Neural cell (in vitro differentiated cells): ENCODE measurements around the gene PIANP.

Source experiments
- EP300 ChIP-seq: fragments of 450-650 bp; conservative IDR thresholded peaks from 2 replicates; pipeline ENCODE4 v1.6.1; 2014; ENCODE audit warnings: antibody characterized with exemption, mild to moderate bottlenecking, moderate library complexity; ENCODE audit not compliant: poor library complexity, severe bottlenecking
- EZH2 ChIP-seq: fragments of 200-600, 300-800 bp; shearing (Covaris generic), sonication (generic); IDR thresholded peaks from 2 replicates; pipeline ENCODE4 v1.6.1; 2014; ENCODE audit warnings: antibody characterized with exemption, low read length, borderline replicate concordance, mild to moderate bottlenecking; ENCODE audit not compliant: insufficient read depth, poor library complexity, severe bottlenecking
- MXI1 ChIP-seq: fragments of 450-650 bp; conservative IDR thresholded peaks from 2 replicates; pipeline ENCODE4 v1.6.1; 2014; ENCODE audit warnings: antibody characterized with exemption, mild to moderate bottlenecking; ENCODE audit not compliant: poor library complexity, severe bottlenecking
- POLR2AphosphoS5 ChIP-seq: IDR thresholded peaks from 2 replicates; pipeline ENCODE4 v1.6.1; 2012
- RAD21 ChIP-seq: fragments of 450-650 bp; conservative IDR thresholded peaks from 2 replicates; pipeline ENCODE4 v1.6.1; 2014; ENCODE audit warnings: antibody characterized with exemption, mild to moderate bottlenecking, moderate library complexity
- TAF1 ChIP-seq: IDR thresholded peaks from 2 replicates; pipeline ENCODE4 v1.6.1; 2012; ENCODE audit warnings: low read depth
- TF ChIP-seq, protein P1 (sequence below): fragments of 450-650 bp; IDR thresholded peaks from 2 replicates; pipeline ENCODE4 v1.5.1; 2014; ENCODE audit warnings: antibody characterized with exemption, mild to moderate bottlenecking, moderate library complexity; ENCODE audit not compliant: poor library complexity, severe bottlenecking

DNA sequence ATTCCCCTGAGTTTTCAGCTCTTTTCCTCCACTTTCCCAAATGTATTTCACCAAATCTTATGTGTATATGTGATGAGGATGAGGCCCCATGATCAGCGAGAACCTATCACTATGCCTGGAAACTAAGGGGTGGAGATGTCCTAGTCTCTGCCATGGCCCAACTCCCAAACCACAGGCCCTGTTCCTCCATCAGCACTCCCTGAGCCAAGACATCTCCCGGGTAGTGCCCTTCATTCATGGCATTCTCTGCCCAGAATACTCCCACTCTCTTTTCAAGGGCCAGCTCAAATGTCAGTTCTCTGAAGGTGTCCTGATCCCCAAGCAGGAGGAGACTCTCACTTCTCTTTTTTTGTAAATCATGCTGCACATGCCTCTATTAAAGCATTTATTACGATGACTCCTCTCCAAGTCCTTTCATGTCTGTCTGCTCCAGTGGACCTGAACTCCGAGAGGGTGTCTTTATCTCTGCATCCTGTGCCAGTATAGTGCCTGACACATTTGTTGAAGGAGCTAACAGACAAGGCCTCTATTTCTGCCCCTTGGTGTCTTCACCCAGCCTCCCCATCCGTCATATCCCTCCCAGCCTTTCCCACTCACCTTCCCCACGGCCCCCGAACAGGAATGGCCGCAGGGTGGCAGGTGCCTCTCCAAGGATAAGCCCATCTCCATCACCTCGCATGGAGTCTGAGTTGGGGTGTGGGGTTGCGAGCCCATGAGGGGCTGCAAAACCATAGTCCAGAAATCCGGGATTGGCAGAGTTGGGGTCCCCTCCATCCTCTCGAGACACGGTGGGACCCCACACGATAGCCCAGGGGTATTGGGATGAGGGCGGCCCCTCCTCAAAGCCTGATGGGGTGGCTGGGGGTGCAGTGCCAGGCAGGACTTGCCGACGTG lies 3.7 kb downstream of the PIANP start:
- TF ChIP-seq, protein P1, sequence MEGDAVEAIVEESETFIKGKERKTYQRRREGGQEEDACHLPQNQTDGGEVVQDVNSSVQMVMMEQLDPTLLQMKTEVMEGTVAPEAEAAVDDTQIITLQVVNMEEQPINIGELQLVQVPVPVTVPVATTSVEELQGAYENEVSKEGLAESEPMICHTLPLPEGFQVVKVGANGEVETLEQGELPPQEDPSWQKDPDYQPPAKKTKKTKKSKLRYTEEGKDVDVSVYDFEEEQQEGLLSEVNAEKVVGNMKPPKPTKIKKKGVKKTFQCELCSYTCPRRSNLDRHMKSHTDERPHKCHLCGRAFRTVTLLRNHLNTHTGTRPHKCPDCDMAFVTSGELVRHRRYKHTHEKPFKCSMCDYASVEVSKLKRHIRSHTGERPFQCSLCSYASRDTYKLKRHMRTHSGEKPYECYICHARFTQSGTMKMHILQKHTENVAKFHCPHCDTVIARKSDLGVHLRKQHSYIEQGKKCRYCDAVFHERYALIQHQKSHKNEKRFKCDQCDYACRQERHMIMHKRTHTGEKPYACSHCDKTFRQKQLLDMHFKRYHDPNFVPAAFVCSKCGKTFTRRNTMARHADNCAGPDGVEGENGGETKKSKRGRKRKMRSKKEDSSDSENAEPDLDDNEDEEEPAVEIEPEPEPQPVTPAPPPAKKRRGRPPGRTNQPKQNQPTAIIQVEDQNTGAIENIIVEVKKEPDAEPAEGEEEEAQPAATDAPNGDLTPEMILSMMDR, result no peak
- TF ChIP-seq POLR2AphosphoS5 (no peak), TAF1 (no peak), EP300 (no peak), RAD21 (no peak), MXI1 (no peak), EZH2 (no peak)
